SH-SY5Y (cell line): ENCODE measurements around the gene GBP2.

Experiments used
- GATA2 ChIP-seq: IDR thresholded peaks from 2 replicates; pipeline ENCODE4 v1.6.1; 2011; ENCODE audit warnings: mild to moderate bottlenecking, low read depth, low read length
- GATA3 ChIP-seq: IDR thresholded peaks from 2 replicates; pipeline ENCODE4 v1.6.1; 2011; ENCODE audit warnings: low read depth, mild to moderate bottlenecking, low read length, moderate library complexity

- TF ChIP-seq GATA2 (no peak), GATA3 (no peak)
Measured at GRCh38 chr1:89102021-89102420, 23.9 kb downstream of the GBP2 start.
